HG03342 (cell line): ENCODE measurements around the gene CSNK1G2.

Experiments used
- ATAC-seq: cut with Tn5 transposase; IDR thresholded peaks from one replicate; pipeline ENCODE4 v1.9.1; 2021; ENCODE audit warnings: mild to moderate bottlenecking, moderate library complexity; ENCODE audit not compliant: unreplicated experiment

The CSNK1G2 gene

DNA sequence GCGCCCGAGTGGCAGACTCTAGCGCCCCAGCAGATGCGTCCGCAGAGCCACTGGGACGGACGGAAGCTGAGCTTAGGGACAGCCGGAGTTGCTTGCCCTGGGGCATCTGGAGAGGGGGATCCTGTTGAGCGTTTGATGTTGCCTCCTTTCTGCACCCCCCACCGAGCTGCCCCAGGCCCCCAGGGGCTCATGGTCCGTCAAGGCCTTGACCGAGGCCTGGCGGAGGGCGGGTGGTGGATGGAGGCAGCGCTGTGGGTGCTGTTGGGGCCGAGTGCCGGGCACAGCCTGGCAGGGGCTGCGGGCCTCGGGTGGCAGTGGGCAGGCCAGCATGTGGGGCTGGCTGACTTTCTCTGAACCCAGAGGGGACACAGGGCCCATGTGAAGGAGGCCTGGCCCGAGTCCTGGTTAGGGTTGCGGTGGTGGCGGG is 2.7 kb downstream of the CSNK1G2 start:
- ATAC-seq: no peak

DNA sequence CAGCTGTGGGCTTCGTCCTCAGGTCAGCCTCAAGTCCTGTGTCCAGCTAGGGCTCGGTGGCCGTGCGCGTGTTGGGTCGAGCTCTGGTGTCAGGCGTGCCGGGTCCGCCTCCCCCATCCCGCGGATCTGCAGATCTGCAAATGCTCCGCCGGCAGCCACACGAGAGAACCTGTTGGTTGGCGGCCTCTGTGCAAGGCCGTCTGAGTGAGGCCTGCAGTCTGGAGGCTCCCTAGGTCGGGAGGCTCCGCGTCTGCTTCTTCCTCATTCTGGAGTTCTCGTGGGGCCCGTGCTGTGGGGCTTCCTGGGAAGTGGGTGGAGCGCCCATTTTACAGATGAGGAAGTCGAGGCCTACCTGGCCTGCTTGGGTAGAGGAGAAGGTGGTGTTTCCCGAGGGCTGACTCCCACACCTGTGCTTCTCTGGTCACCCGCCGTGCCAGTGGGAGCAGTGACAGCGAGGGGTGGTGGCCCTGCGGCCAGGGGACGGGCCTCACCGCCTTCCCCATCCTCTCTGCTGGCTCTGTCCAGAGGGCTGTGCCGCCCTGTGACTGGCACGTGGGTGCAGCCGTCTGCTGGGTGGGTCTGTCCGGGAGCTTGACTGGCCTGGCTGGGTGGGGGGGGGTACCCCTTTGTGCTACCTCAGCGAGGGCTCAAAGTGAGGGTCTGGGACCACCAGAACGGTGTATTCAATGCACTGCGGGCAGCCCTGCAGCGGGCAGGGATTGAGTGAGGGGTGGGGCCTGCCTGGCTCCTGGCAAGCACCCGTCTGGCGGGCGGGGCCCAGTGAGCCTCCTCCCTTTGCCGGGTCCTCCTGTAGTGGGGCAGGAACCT is 3.3 kb downstream of the CSNK1G2 start:
- ATAC-seq: no peak

DNA sequence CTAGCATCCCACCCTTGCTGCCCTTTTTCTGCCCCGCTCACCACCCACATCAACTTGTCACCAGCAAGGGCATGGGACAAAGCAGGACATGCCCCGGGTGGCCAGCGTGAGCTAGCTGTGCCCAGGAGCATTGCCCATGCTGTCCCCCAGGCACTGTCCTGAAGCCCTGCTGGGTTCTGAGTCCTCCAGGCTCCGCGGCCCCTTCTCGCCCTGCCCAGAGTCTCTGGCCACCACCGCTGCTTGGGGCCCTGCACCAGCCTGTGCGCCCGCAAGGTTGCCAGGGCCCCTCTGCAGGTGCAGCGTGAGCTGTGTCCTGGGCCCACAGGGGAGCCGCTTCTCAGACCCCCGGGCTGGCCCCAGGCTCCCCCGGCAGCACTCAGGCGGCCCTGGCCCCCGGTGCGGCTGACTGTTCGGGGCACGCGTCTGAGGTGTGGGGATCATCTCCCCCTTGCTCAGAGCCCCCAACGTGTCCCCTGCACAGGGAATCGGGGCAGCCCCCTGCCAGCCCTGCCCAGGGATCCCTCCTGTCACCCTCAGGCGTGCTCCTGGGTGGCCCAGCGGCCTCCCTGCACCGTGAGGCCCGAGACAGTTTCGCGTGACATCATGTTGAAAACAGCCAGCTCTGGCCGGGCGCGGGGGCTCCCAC is 4.1 kb downstream of the CSNK1G2 start:
- ATAC-seq: no peak

- ATAC-seq: no peak
Measured at GRCh38 chr19:1945899-1946298, 4.9 kb downstream of the CSNK1G2 start.

- ATAC-seq: no peak
Measured at GRCh38 chr19:1947651-1948209, 6.8 kb downstream of the CSNK1G2 start.

GRCh38 chr19:1949304-1950101 is 8.5 kb downstream of the CSNK1G2 start:
- ATAC-seq: no peak

DNA sequence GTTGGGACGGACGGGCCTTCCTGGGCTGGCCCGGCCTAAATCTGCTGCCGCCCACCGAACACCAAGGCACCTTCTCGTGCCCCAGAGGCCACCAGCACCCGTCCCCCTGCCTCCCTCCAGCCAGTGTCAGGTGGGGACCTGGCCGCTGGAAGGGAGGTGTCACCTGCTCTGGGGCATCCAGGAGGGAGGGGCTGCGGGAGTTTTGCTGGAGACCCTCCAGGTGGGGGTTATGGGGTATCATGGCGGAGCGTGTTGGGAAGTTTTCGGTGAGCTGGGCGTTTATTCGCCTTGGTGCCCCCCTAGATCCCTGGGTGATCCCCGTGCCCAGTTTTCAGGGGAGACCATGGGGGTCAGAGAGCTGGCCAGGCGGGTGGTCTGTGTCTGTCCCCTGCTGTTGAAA is 9.7 kb downstream of the CSNK1G2 start:
- ATAC-seq: no peak

DNA sequence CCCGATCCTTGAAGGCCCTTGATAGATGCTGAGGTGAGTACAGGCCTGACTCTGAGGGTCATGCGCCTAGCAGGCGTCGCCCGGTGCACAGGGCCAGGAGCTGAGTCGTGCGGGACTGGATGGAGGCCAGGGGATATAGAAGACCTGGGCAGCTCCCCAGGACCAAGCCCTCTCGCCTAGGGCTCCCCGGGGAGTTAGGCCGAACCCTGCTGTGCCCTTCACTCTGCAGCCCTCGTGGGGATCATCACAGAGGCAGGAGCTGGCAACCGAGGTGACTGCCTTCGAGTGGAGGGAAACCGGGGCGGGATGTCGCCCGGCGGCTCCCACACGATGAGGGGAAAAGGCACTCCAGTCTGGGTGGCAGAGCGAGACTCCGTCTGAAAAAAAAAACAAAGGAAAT is 11.7 kb downstream of the CSNK1G2 start:
- no peak for ATAC-seq

DNA sequence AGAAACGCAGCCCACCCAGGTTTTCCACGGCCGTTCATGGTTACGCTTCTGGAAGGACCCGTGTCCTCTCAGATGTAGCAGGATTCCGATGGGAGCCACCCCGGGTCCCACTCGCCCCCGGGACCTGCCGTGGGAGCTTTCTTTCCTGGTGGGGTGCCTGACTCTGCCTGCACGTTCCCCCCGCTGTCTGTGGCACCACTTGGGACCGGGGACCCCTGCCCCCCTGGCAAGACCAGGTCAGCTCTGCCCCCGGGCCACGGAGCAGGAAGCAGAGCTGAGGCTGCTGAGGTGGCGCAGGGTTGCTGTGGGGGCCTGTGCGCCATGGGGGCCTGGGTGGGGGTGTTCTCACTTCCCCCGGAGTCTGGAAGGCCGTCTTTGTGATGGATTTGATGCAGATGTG is 12.1 kb downstream of the CSNK1G2 start:
- no peak for ATAC-seq

GRCh38 chr19:1953441-1954094 is 12.6 kb downstream of the CSNK1G2 start:
- ATAC-seq: no peak

DNA sequence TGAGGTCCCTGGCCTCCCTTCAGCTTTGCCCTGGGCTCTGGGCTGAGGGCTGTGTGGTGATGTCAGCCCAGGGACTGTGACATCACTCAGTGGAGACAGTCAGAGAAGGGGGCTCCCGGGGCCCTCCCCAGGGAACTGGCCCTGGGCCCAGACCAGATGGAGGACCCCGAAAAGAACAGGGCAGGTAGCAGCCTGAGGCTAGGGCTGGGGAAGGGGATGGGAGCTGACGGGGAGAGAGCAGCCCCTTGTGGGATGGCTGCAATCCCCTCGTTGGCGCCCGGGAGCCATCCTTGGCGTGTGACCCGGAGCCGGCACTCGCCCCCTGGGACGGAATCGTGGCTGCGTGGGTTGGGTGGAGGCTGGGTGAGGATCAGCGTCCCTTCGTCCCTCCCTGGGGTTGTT is 13.6 kb downstream of the CSNK1G2 start:
- no peak for ATAC-seq

DNA sequence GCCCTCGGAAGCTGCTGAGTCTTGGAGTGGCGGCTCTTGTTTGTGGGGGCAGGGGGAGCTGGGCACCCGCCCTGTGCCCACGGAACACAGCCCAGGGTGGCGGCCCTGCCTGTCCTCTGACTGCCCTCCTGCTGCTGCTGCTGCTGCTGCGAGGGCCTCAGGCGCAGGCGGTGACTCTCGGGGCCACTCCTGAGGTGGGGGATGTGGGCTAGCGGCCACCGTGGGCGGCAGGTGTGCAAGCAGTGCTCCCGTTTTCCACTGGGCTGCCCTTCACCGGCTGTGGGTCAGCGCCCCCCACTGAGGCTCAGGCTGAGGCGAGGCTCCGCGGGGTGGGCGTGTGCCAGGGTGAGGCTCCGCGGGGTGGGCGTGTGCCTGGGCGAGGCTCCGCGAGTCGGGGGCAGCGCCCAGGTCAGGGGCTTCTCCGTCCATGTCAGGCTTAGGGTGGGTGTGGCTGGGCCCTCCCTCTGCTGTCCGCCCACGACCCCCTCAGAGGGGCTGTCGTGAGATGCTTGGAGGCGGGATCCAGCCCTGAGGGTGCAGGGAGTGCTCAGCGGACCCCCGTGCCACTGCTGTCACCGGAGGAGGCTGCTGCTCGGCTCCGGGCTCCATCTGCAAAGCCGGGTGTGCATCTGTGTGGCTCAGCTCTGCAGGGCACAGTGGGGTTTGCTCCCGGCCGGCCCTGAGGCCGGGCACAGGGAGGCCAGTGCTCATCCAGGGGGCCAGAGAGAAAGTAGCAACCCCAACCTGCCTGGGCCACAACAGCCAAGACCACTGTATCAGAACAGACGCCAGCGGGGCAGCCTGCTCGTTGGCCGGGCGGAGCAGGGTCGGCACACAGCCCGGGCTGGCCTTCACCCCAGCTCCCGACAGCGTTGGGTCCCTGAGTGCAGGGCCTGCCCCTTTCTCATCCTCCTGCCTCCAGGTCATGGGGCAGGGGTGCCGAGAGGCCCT is 14.5 kb downstream of the CSNK1G2 start:
- ATAC-seq: no peak

GRCh38 chr19:1956122-1956494 is 15.1 kb downstream of the CSNK1G2 start:
- ATAC-seq: no peak

DNA sequence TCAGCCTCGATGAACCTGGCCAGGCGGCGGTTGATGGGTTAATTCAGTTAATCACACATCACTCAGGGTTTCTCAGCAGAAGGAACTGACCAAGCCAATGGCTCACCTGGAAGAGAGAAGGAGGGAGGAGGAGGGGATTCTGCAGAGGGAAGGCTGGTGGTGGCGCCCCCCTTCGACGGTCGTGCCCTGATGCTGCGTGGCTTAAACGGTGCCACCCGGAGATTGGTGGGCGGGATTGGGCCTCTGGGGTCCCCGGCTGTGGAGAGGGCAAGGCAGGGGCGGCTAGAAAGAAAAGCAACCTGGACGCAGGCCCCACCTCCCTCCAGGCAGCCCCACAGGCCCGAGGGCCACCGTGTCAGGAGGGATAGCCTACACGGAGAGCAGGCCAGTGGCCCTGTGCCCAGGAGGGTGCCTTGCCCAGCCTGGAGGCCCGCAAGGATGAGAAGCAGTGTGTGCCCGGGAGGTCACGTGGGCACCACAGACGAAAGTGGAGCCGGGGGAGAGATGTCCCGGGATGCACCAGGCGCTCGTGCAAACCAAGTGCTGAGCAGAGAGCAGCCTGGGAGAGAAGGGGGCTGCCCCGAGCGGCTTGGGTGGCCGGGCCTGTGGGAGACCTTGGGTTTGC is 16.0 kb downstream of the CSNK1G2 start:
- ATAC-seq: no peak

- no peak for ATAC-seq
Measured at GRCh38 chr19:1957562-1958248, 16.7 kb downstream of the CSNK1G2 start.

DNA sequence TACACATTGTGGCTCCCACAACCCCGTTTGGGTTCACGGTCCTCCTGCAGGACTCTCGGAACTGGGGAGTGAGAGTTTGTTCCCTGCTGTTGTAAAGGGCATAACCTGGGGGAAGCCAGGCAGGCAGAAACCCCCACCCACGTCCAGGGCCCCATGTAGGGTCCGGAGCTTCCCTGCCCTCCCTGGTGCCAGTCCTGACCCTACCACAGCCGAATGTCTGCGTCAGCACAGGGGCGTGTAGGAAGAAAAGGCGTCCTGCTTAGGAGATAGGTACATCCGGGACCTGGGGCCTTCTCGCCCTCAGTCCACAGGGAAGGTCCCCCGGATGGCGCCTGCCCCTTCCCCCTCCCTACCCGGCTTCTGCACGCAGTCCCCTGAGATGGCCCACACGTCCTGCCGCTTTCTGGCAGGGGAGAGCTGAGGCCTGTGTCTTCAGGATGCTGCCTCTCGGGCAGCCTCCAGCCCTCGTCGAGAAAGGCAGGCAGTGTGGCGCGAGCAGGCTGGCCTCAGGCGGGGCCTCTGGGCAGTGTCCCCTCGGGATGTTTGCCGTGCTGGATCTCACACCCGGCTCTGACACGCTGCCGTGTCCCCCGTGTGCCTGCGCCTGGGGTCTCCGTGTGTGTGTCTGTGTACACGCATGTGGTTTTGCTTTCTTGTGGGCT is 19.1 kb downstream of the CSNK1G2 start:
- ATAC-seq: no peak

GRCh38 chr19:1961000-1961883 is 20.3 kb downstream of the CSNK1G2 start:
- no peak for ATAC-seq
